GM18870 (cell line): Measurements from ENCODE around the gene QPCT.
"Not testable (repeated sequence)": the region's sequence is repeated elsewhere in the genome, so short reads cannot be mapped to it uniquely, and the experiment has no call there.

Experiments
- ATAC-seq: cut with Tn5 transposase; IDR thresholded peaks from one replicate; pipeline ENCODE4 v1.9.1; 2021; ENCODE audit warnings: moderate library complexity; ENCODE audit not compliant: unreplicated experiment

The QPCT gene

DNA sequence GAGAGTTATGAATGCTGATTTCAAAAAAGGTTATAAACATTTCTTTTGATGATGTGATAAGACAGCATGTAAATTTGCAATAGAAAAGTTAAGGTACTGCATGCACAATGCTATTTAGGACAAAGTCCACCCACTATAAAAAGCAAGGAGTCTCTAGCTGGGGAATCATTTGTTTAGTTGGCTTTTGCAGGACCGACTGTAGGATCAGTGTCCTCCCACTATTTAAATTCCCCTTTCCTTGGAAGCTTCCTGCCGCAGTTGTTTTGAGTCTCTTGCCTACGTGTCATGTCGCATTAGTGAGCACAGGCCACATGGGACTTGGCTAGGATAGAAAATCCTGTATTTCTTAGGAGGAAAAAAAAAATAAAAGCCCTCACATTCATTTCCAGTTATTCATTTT lies 13.1 kb downstream of the QPCT start:
- ATAC-seq = no peak

- ATAC-seq = no peak
These were observed 14.0 kb downstream of the QPCT start for GRCh38 chr2:37358466-37358865.

DNA sequence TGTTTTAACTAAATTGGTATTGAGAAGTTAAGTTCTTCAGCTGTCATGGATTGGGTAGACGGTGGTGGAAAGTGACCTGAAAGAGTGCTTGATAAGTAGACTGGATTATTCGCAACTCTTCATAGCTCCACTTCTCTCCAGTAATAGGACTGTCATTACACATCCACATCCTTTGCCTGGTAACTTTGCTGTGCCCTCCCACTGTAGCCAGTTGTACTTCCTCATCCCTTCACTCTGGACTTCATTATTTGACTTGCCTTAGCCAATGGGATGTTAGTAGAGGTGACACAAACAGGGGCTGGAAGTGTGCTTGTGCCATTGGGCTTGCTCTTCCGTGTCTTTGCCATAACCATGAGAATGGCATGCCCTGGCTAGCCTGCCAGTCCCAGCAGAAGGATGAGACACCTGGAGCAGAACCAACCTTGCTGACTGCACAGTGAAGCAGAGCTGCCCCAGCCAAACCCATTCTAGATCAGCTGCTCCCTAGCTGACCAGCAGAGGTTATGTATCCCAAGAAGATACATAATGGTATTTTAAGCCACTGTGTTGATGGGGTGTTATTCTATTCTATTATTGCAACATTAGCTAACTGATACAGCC lies 16.9 kb downstream of the QPCT start:
- no peak for ATAC-seq

- ATAC-seq = no peak
These were observed 17.7 kb downstream of the QPCT start for GRCh38 chr2:37361994-37362698.

- ATAC-seq = no peak
These were observed 19.9 kb downstream of the QPCT start for GRCh38 chr2:37364351-37364750.

DNA sequence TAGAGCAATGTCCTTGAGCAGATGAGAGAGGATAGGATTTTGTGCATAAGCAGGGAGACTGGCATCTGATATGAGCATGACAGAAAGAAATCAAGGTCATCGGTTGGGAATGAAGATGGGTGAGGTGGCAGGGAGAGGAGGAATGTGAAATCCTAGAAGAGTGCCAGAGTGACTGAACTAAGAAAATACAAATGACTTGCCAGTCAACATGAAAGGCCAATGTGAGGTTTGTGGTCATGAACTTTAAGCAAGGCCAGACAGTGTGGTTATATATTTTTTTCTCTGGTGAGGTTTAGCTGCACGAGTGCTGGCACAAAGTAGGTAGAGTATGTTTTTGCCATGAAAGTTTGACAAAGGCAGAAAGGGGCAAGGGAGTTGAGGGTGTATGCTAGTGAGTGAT lies 21.2 kb downstream of the QPCT start:
- peak; percentile 94 for ATAC-seq

DNA sequence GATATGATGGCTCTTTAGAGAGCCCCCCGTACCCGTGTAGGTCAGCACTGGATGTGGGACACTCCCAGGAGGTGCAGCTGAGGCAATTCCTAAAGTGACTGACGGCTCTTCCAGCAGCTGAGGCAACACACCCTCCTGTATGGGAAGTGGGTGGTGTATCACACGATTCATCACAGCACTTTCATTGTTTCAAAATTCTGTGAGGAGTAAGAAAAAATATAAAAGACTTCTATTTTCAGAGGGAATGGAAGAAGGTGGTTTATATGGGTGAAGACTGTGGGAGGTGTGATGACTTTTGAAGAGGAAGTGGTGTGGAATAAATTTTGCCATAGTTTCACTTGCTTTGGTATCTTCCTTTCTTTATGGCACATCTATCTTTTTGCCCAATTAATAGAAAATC lies 22.3 kb downstream of the QPCT start:
- ATAC-seq = no peak

DNA sequence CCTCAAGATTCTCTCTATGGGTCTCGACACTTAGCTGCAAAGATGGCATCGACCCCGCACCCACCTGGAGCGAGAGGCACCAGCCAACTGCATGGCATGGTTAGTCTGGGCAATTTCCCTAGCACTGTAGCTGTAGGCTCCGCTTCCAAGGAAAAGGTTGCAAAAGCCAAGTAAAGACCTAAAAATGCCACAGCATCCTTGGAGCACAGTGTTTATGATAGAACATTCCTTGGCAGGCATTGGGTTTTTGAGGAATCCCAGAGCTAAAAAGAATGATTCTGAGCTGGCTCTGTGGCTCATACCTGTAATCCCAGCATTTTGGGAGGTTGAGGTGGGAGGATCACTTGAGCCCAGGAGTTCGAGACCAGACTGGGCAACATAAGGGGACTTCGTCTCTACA lies 22.9 kb downstream of the QPCT start:
- ATAC-seq = no peak

DNA sequence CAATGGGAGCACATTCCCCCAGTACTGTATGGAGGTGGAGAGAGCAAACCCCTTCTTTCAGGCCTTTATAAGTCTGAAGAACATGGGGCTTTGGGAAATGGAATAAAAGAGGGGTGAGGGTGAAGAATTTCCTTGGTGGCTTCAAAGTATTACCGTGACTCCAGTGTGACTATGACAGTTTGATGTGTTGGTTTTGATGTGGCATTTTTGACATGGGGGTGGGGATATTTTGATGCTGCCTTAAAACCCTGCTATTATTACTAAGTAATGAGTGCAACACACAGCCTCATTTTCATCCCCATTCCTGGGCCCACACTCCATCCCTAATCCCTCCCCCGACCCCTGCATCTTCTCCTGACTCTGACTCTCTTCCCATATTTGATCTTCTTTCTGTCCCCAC lies 23.6 kb downstream of the QPCT start:
- no peak for ATAC-seq

- ATAC-seq = no peak
These were observed 26.2 kb downstream of the QPCT start for GRCh38 chr2:37370666-37371065.

- ATAC-seq = no peak
These were observed 27.6 kb downstream of the QPCT start for GRCh38 chr2:37372000-37372399.

DNA sequence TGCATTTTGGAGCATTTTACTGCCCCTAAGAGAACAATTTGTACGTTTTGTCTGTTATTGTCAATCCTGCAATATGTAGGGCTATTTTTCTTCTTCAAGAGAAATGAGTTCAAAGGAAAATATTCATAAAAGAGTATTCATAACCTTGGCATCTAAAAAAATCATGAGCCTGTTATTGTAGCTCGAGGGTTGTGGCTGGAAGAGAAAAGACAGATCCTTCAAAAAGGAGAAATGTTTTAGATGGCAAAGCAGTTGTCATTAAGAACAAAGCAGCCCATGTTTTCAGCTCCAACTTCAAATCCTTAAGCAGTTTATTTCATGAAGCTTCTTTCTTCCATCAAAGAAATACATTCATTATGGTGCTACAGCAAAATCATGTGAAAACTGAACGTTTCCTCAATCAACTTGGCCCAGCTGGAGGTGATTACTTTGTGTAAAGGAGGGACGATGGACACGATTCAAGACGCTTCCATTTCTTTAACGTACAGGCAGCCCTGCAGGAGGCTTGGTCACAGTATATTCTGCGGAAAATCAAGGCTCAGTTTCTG lies 31.4 kb downstream of the QPCT start:
- peak; percentile 26 for ATAC-seq

- peak; percentile 84 for ATAC-seq
These were observed 32.2 kb downstream of the QPCT start for GRCh38 chr2:37376421-37377186.

GRCh38 chr2:37377187-37377532 lies 32.7 kb downstream of the QPCT start:
- peak; percentile 46 for ATAC-seq

GRCh38 chr2:37378411-37378810 lies 34.0 kb downstream of the QPCT start:
- no peak for ATAC-seq

DNA sequence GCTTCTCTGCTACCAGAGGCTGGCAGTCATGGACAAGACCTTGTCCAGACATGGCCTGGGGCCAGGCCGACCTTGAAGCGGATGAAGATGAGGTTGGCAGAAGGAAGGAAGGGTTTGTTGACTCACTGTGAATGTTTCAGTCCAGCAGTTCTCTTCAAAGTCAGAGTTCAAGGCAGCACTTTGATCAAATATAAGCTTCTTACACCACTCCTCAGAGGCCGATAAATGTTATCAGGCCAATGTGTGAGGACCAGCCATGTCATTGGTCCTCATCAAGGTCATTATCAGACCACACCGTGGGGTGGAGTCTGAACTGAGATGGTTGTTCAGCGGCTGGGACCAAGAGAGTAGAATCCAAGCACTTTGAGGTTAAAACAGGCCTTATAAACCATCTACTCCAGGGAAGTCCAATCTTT lies 35.5 kb downstream of the QPCT start:
- no peak for ATAC-seq

- ATAC-seq = not testable (repeated sequence)
These were observed 36.4 kb downstream of the QPCT start for GRCh38 chr2:37380787-37381186.

DNA sequence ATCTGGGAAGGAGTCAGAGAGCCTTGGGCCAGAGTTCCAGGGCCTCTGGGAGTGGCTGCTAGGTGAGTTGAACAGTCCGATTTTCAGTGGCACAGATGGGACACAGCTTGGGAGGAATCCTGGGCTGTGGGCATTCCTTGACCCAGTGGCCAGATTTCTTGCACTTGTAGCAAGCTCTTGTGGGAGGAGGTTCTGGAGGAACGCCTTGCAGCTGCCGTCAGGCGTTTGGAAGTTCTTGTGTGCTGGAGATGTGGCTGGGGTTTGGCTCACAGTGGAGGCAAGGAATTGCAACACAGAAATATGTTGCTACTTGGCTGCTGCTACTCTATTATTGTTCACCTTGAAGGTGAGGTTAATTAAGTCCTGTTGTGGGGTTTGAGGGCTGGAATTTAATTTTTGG lies 39.8 kb downstream of the QPCT start:
- not testable (repeated sequence) for ATAC-seq

- ATAC-seq = no peak
These were observed 42.9 kb downstream of the QPCT start for GRCh38 chr2:37387148-37387835.

GRCh38 chr2:37388074-37388473 lies 43.6 kb downstream of the QPCT start:
- no peak for ATAC-seq

DNA sequence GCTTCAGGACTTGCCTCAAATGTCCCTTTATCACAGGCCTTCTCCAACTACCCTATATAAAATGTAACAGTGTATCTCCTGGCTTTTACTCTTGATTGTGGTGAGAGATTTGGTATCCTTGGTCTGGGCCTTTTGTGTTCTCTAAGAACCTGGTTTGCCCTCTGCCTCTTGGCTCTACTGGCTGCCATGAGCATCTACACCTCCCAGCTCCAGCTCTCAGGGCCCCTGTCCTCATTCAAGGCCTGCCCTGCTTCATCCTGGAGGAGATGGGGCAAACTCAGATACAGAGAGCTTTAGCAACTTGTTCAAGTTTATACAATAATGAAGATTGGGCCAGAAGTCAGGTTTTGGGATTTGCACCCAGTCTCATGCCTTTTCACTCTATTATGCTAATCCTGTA lies 45.0 kb downstream of the QPCT start:
- no peak for ATAC-seq
